ENCODE results near the gene DUSP2. TPM values are rescaled to one million over a fixed set of nuclear protein-coding genes. Genes with fewer than 3 reads are reported as not detected.

The DUSP2 gene
- total and polyA plus RNA-seq, 9 of the 15 experiments (the other 6 are each of a cell fraction or from before 2014, with no cell fraction given): 0.04 to 0.18 TPM; not detected in 7

DNA sequence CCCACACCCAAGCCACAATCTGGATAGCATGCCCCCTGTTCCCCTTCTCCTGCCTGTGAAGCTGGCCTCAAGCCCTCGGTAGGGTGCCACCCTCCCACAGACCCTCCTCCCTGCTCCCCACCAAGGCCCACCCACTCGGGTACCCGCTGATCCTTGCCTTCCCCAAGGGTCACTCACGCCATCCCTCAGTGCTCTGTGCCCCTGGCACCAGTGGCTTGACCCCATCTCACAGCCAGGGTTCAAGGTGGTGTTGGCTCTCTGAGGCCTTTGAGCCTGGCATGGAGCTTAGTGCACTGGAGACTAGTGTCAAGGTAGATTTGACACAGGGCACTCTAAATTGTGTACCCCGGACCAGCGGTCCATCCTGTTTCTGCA, 40.8 kb downstream of the DUSP2 start (continued):
- TF ChIP-seq, protein P1, sequence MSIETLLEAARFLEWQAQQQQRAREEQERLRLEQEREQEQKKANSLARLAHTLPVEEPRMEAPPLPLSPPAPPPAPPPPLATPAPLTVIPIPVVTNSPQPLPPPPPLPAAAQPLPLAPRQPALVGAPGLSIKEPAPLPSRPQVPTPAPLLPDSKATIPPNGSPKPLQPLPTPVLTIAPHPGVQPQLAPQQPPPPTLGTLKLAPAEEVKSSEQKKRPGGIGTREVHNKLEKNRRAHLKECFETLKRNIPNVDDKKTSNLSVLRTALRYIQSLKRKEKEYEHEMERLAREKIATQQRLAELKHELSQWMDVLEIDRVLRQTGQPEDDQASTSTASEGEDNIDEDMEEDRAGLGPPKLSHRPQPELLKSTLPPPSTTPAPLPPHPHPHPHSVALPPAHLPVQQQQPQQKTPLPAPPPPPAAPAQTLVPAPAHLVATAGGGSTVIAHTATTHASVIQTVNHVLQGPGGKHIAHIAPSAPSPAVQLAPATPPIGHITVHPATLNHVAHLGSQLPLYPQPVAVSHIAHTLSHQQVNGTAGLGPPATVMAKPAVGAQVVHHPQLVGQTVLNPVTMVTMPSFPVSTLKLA (conservative IDR thresholded peaks at IDR 0.05): no peak
- TF ChIP-seq LCOR (CRISPR knock-in tag; IDR thresholded peaks at IDR 0.05): no peak
- no peak for TF ChIP-seq FOXA1 (IDR thresholded peaks at IDR 0.05; ENCODE audit: borderline replicate concordance)
- TF ChIP-seq, protein P2, sequence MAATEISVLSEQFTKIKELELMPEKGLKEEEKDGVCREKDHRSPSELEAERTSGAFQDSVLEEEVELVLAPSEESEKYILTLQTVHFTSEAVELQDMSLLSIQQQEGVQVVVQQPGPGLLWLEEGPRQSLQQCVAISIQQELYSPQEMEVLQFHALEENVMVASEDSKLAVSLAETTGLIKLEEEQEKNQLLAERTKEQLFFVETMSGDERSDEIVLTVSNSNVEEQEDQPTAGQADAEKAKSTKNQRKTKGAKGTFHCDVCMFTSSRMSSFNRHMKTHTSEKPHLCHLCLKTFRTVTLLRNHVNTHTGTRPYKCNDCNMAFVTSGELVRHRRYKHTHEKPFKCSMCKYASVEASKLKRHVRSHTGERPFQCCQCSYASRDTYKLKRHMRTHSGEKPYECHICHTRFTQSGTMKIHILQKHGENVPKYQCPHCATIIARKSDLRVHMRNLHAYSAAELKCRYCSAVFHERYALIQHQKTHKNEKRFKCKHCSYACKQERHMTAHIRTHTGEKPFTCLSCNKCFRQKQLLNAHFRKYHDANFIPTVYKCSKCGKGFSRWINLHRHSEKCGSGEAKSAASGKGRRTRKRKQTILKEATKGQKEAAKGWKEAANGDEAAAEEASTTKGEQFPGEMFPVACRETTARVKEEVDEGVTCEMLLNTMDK (IDR thresholded peaks at IDR 0.05; ENCODE audit: borderline replicate concordance, insufficient read depth, low read depth, low read length, poor library complexity, severe bottlenecking): no peak
- TF ChIP-seq NCOR1 (IDR thresholded peaks at IDR 0.05): no peak
- no peak for TF ChIP-seq KLF10 (CRISPR knock-in tag; IDR thresholded peaks at IDR 0.05)
- no peak for TF ChIP-seq POU5F1 (IDR thresholded peaks at IDR 0.05; ENCODE audit: borderline replicate concordance, low read depth, low read length, partially characterized antibody)

All from K562 (cell line).